Panc1 (cell line): ENCODE results near the gene SRRM4. TPM values are rescaled to one million over a fixed set of nuclear protein-coding genes. Genes with fewer than 3 reads are reported as not detected.
"Not testable (repeated sequence)": the region's sequence is repeated elsewhere in the genome, so short reads cannot be mapped to it uniquely, and the experiment has no call there.

Experiments
- ATAC-seq: fragments of 200-7000 bp; cut with Tn5 transposase; 2 replicates; pipeline ENCODE4 v1.9.1; 2020; ENCODE audit warnings: mild to moderate bottlenecking, moderate library complexity
- BruUV-seq: library from RNA; stranded (reverse); fragments of 400-500 nt; replicated peaks from 2 replicates; lab custom pipeline; 2021; lab: Mats Ljungman, UMichigan
- CTCF ChIA-PET: fragments of 300-600 bp; sonication (Branson Sonifier 250); formaldehyde crosslinking; loops from one replicate; lab custom pipeline; 2022; ENCODE audit warnings: antibody characterized with exemption; lab: Charles Lee
- POLR2A ChIA-PET: fragments of 300-600 bp; sonication (Branson Sonifier 250); formaldehyde crosslinking; loops from one replicate; lab custom pipeline; 2022; ENCODE audit warnings: antibody characterized with exemption; lab: Charles Lee
- DNase-seq: peaks from one replicate; pipeline ENCODE4 v3.0.0-alpha.2; 2010; ENCODE audit warnings: low read depth, low spot score
- H3K27ac ChIP-seq: 2 replicates; pipeline ENCODE4 v1.5.1; 2011; ENCODE audit warnings: mild to moderate bottlenecking, low read length, inconsistent platforms
- H3K27me3 ChIP-seq: fragments of 200-500 bp; sonication (Bioruptor generic); 2 replicates; pipeline ENCODE4 v1.6.0; 2014; ENCODE audit warnings: low read length, inconsistent platforms; ENCODE audit not compliant: control insufficient read depth, insufficient read depth
- H3K36me3 ChIP-seq: fragments of 200-500 bp; sonication (Bioruptor generic); 2 replicates; pipeline ENCODE4 v1.5.1; 2014; ENCODE audit warnings: inconsistent platforms, mild to moderate bottlenecking, low read length, moderate library complexity; ENCODE audit not compliant: control insufficient read depth, insufficient read depth
- H3K4me1 ChIP-seq: 2 replicates; pipeline ENCODE4 v1.5.1; 2011; ENCODE audit warnings: inconsistent platforms, mild to moderate bottlenecking, low read length, moderate library complexity; ENCODE audit not compliant: control insufficient read depth, insufficient read depth
- H3K4me3 ChIP-seq, 2 experiments: 2 replicates each; pipeline ENCODE4 v1.5.1; 2011 to 2012; ENCODE audit warnings: low read depth in 2 of 2, low read length in 2 of 2, mild to moderate bottlenecking in 2 of 2, inconsistent platforms in 1 of 2, moderate library complexity in 1 of 2
- H3K9me3 ChIP-seq: fragments of 200-500 bp; sonication (Bioruptor generic); 2 replicates; pipeline ENCODE4 v1.5.1; 2014; ENCODE audit warnings: low read depth, mild to moderate bottlenecking, inconsistent platforms, low read length, moderate library complexity; ENCODE audit not compliant: control insufficient read depth, insufficient read depth
- CTCF ChIP-seq: fragments of 450-650 bp; IDR thresholded peaks from 2 replicates; pipeline ENCODE4 v1.5.1; 2017; ENCODE audit warnings: mild to moderate bottlenecking
- POLR2AphosphoS5 ChIP-seq: IDR thresholded peaks from 2 replicates; pipeline ENCODE4 v1.6.1; 2012; ENCODE audit warnings: mild to moderate bottlenecking, low read depth, low read length, moderate library complexity
- REST ChIP-seq, 2 experiments: IDR thresholded peaks; 2 replicates each; pipeline ENCODE4 v1.6.1; 2011 to 2012; ENCODE audit warnings: low read depth in 2 of 2, control low read depth in 1 of 2, low read length in 1 of 2, mild to moderate bottlenecking in 1 of 2, moderate library complexity in 1 of 2; ENCODE audit not compliant: insufficient read depth in 1 of 2
- SIN3A ChIP-seq: IDR thresholded peaks from 2 replicates; pipeline ENCODE4 v1.6.1; 2012; ENCODE audit warnings: low read depth, mild to moderate bottlenecking, low read length, moderate library complexity, borderline replicate concordance; ENCODE audit not compliant: insufficient read depth
- TCF7L2 ChIP-seq: IDR thresholded peaks from 2 replicates; pipeline ENCODE4 v1.6.1; 2011; ENCODE audit warnings: mild to moderate bottlenecking, low read depth, low read length, inconsistent platforms
- in situ Hi-C: cut with HindIII; loops from 2 replicates; pipeline ENCODE4 v1.10.0; 2016; ENCODE audit warnings: low sequenced_read_pairs, low pct_unique_long_range_greater_than_20kb
- intact Hi-C: fragments of 100-400 bp; cut with micrococcal nuclease; formaldehyde crosslinking; loops from one replicate; pipeline ENCODE4 v1.10.0; 2022; ENCODE audit not compliant: unreplicated experiment
- total RNA-seq: library from RNA; stranded (reverse); gene quantifications from one replicate; pipeline ENCODE4 v1.2.1, GENCODE V29; 2021; ENCODE audit not compliant: unreplicated experiment

The SRRM4 gene
- total RNA-seq, 1 experiment from 2014 or later: not detected

- BruUV-seq: no TSS peak
- no peak for ATAC-seq
Observed at GRCh38 chr12:119024356-119024755, 43.0 kb downstream of the SRRM4 start.

GRCh38 chr12:119025786-119026185, 44.4 kb downstream of the SRRM4 start:
- intact Hi-C loops (no loop called here), in situ Hi-C loops (no loop called here)
- ATAC-seq (no peak), DNase-seq (no peak)
- BruUV-seq: no TSS peak
- Histone ChIP-seq H3K27me3 (peaks cover 3% of the 10 kb centered on the region), H3K9me3 (no peaks in the 10 kb centered on the region), H3K4me3 (no peak overlapping the region), H3K4me1 (no peaks in the 10 kb centered on the region), H3K27ac (no peak overlapping the region), H3K36me3 (no peaks in the 10 kb centered on the region)
- ChIA-PET CTCF (no interaction called here), POLR2A (no interaction called here)
- TF ChIP-seq CTCF (no peak), TCF7L2 (no peak), REST (IDR thresholded peaks at IDR 0.05; ENCODE audit: insufficient read depth in 1 of 2, low read depth in 2 of 2, low read length in 1 of 2) (no peak), SIN3A (no peak), POLR2AphosphoS5 (no peak)

More at GRCh38 chr12:119024356-119024755, 43.0 kb downstream of the SRRM4 start:
- intact Hi-C loops: no loop called here
- no peaks in the 10 kb centered on the region for H3K36me3 ChIP-seq
- ChIA-PET CTCF (interaction anchor here (0.6 kb wide), 2 partner anchors 57 to 463 kb away, joined by 3 to 4 read pairs; no protein-coding TSS in a partner anchor), POLR2A (no interaction called here)
- no peak for DNase-seq
- in situ Hi-C loops: no loop called here
- peaks cover 3% of the 10 kb centered on the region for H3K27me3 ChIP-seq
- no peaks in the 10 kb centered on the region for H3K4me1 ChIP-seq
- H3K4me3 ChIP-seq: no peak overlapping the region
- TF ChIP-seq SIN3A (no peak), CTCF (no peak), REST (IDR thresholded peaks at IDR 0.05; ENCODE audit: insufficient read depth in 1 of 2, low read depth in 2 of 2, low read length in 1 of 2) (no peak), TCF7L2 (no peak), POLR2AphosphoS5 (no peak)
- H3K9me3 ChIP-seq: no peaks in the 10 kb centered on the region
- no peak overlapping the region for H3K27ac ChIP-seq

- intact Hi-C loops, POLR2A ChIA-PET, BruUV-seq, H3K36me3 ChIP-seq, H3K27me3 ChIP-seq, H3K4me3 ChIP-seq, CTCF ChIA-PET, H3K27ac ChIP-seq, ATAC-seq, DNase-seq, in situ Hi-C loops, H3K4me1 ChIP-seq, H3K9me3 ChIP-seq: not testable (repeated sequence)
Observed at GRCh38 chr12:119033332-119033731, 52.0 kb downstream of the SRRM4 start.
